HTERT RPE-1 (cell line): ENCODE results near the gene LPAR3.
"Not testable (repeated sequence)": the region's sequence is repeated elsewhere in the genome, so short reads cannot be mapped to it uniquely, and the experiment has no call there.

Experiments used
- in situ Hi-C: fragments of 300-500 bp; cut with MboI; formaldehyde crosslinking; loops from 4 replicates; pipeline ENCODE4 v1.14.3; 2020; ENCODE audit warnings: low sequenced_read_pairs

LPAR3 gene, protein sequence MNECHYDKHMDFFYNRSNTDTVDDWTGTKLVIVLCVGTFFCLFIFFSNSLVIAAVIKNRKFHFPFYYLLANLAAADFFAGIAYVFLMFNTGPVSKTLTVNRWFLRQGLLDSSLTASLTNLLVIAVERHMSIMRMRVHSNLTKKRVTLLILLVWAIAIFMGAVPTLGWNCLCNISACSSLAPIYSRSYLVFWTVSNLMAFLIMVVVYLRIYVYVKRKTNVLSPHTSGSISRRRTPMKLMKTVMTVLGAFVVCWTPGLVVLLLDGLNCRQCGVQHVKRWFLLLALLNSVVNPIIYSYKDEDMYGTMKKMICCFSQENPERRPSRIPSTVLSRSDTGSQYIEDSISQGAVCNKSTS

DNA sequence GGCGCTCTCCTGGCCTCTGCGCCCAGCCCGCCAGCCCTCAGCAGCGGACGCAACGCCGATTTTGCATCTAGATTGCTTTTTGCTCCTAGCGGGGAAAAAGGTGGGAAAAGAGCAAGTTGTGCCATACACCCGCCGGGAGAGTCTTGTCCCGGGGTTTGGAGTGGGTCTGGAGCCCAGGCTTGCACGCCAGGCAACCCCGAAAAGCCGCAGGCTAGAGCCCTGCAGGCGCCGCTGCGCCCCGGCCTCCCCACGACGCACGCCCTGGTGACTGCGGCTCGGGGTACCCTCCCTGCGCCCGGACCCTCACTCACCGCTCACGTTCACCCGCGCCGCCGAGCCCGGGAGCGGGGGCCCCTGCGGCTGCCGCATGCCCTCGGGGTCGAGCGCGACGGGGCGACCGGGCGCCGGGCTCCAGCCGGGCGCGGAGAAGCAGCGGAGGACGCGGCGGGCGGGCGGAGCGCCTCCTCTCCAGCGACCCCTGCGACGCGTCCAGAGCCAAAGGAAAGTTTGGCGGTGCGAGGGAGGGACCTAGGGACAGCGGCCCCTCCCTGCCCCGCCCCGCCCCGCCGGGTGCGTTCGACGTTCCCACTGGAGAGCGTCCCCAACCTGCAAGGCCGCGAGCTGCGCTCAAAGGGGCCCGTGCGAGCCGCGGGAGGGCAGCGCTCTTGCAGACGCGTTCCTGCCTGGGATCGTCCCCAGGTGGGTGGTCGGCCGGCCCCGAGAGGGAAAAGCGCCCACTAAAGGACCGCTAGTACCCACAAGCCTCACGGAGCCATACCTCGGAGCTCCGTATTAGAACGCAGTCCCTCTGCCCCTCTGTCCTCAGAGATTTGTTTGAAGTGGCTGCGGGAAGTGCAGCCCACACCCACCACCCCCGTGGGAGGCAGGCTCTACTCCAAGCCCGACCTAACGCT lies at the start of gene LPAR3:
TSS of gene LPAR3 (minus strand) at position 502 of the 914 bp plus-strand sequence. CDS start 27,086 bp downstream, outside the sequence.
- in situ Hi-C loops = no loop called here

DNA sequence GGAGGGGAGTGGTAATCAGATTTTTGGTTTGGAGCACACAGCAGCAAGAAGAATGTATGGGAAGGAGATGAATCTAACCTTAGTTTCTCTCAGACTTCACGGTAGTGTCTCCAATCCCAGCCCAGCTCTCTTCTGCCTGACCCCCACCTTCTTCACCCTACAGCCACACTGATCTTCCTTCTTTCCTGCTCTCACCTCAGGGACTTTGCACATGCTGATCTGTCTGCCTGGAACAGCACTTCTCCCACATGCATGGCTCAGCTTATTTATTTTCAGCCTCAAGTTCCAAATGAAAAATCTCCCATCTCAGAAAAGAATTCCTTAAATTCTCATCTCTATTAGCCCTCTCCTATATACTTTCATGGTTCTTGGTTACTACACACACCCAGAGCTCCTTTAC lies 48.8 kb upstream of the LPAR3 start:
- in situ Hi-C loops = no loop called here

DNA sequence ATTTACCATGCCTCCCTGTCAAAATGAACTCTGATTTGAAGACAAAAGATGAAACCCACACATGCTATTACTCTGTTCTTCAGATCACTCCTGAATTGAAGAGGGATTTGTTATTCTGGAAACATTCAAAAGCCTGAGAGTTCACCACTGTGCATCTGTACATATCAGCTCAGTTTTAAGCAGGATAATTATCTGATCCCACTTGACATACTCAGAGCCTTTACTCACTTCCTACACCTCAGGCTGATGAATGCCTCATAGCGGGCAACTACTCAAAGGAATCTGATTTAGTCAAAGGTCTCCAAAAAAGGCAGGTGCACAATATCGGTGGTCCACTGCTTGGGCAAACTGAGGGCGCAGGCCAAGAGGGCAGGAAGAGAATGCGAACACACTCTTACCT lies 47.5 kb upstream of the LPAR3 start:
- in situ Hi-C loops = no loop called here

DNA sequence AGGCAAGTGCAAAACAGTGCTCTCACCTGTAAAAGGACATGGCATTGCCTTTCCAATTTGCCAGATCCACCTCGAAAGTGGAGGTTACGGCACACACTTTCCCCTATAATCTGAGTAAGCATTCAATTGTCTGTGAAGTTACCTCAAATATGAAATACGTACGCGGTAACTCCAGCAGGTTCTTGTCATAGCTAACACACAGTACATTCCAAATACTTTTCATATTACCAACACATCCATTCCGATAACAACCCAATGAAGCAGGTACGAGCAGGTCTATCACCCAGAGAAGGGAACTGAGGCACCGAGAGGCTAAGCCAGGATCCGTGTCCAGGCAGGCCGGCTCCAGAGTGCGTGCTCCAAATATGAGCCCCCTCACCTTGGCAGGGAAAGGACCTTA lies 46.8 kb upstream of the LPAR3 start:
- in situ Hi-C loops = no loop called here

DNA sequence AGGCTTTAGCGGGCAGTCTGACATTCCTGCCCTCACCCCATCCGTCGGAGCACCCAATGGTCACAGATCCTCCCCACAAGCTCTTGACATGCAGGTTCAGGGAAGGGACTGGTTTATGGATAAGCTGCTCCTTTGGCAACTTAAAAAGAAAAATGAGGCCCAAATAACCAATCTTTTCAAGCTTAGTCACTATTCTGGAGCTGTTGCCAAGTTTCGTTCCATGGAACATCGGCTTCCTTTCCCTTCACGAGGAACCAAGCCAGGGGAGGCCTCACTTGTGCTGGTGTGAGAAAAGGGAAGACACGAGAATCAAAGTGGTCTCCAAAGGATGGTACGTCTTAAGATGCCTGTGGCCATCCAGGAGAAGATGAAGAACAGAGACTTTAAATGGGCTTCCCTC lies 46.1 kb upstream of the LPAR3 start:
- in situ Hi-C loops = no loop called here

DNA sequence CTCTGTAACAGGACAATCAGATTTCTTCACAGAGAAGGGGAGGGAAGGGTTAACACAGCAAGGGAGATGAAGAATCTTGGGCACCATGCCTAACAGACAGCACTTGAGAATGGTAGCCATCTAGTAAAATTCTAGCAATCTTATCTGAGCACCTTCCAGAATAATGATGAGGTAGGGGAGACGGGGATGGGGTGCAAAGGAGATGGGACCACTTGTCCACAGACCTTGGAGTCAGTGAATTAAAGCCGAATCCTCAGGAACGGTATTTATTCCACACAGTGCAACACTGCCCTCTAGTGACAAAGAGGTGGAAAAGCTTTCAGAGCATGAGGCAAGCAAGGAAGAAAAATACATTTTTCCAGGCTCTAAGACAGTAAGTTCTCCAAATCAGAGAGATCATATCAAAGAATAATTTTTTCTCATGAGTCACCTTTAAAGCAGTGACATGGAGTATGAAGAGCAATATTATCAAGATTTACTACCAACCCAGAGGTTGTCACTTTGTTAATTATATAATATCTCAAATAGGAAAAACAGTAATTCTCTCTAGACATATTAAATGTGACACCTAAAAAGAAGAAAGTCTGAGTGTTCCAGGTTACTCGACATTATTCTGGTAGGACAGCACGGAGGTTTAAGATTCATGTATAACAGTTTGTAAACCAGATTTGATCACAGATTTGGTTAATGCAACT lies 43.3 kb upstream of the LPAR3 start:
- in situ Hi-C loops = no loop called here

DNA sequence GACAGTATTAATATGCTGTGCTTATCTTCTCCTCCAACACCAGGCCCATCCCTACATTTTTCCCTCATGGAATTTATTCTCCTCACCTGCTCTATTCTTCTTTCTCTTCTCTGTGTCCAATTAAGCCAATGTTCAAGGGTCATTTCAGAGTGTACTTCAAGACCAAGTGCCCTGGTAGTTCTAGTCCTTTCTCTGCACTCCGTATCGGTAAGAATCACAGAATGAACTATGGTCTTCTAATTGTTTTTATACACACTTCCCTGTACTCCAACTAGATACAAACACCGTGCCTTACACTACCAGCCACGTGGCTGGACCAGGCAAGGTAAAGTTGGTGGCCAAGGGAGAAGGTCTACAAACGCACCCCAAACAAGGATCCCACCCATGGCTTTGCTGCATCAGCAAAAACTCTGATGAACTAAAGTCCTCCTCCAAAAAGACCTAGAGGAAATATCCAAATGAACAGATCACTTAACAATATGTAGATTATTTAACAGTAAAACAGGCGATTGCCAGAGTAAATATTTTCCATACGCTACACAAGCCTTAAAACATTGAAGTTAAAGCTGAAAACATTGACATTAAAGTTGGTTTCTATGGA lies 40.1 kb upstream of the LPAR3 start:
- in situ Hi-C loops = no loop called here

DNA sequence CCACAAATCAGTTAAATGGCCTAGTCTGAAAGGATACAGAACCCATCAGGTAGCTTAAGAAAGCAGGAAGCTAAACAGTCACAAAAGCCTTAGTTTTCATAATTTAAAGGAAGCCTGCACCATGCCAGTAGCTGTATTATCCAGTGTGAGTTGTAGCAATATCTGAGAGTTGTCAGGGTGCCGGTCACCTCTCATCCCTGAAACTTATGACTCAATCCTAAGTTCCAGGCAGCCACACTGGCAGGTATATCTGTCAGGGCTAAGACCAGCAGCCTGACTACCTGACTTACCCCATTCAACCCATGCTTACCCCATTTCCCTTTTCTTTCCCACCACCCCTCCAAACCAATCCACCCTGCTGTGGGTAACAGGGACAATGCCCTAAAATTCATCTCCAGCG lies 37.8 kb upstream of the LPAR3 start:
- in situ Hi-C loops = no loop called here

DNA sequence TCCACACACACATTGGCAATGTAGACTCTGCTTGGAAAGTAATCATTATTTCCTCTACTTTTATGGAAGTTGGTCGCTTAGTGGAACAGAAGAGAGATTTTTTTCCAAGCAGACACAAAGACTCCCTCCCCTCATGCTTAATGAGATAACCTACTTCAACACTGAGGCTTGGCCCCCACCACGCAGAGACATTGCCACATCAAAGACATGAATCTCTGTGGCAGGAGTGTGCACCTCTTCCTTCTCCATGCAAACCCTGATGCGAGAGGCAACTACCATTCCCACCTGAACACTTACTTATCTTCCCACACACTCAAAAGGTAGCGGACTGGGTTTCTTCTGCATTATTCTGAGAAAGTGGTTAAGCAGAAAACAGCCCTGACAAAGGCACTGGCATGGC lies 37.3 kb upstream of the LPAR3 start:
- in situ Hi-C loops = no loop called here

DNA sequence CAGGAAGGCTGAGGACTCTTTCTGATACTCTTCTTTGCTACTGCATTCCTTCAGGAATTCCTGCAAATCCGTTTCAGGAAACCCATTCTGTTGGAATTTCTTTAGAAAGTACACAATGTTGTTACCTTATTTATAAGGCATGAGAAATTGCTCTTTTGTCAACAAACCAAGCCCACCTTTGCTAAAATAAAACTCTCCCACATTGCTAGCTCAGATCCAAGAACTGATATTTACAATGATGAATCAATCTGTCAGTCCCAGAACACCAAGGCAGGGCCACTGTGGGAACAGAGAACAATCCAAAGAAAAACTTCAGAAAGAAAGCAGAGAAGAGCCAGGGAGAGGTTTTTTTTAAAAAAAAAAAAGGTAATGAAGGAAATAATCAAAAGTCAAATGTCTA lies 36.6 kb upstream of the LPAR3 start:
- in situ Hi-C loops = no loop called here

DNA sequence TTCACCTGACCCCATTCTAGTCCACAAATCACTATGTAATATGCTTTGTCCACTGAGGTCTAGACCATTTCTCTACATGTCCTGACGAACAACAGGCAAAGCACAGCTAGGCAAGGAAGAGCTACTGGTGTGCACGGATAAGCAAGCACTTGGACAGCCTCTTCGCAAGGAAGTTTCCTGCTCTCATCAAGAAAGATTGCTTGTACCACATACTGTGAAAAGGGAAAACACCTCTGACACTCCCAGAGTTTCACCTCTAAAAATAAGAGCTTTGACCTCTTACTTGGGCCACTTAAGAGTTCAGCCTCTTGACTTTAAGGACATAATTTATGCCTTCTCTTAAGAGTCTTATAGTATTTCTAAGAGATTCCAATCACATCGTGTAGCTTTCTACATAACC lies 36.0 kb upstream of the LPAR3 start:
- in situ Hi-C loops = no loop called here

DNA sequence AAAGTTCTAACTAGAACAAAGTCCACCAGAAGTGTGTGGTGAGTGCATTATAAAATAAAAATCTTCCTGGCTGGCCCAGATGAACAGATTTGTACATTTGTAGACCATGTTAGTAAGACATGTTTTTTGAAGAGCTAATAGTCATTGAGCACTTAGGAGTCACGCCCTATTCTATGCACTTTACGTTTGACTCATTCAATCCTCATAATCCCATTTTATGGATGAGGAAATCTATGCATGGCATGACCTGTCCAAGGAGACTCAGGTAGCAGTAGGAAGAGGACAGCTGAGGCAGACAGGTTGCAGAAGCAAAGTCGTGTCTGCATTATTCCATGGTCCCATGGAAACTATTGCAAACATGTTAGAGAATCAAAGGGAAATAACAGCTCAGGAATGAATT lies 30.3 kb upstream of the LPAR3 start:
- in situ Hi-C loops = no loop called here

DNA sequence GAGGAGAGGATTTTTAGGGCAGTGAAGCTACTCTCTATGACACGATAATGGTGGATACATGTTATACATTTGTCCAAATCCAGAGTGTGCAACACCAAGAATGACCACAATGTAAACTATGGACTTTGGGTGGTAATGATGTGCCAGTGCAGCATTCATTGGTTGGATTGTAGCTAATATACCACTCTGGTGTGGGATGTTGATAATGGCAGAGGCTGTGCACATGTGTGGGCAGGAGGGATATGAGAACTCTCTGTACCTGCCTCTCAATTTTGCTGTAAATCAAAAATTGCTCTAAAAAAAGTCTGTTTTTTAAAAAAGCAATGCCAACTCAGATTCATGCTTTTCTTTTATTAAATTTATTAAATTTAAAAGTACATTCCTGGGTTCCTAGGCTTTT lies 27.2 kb upstream of the LPAR3 start:
- in situ Hi-C loops = no loop called here

DNA sequence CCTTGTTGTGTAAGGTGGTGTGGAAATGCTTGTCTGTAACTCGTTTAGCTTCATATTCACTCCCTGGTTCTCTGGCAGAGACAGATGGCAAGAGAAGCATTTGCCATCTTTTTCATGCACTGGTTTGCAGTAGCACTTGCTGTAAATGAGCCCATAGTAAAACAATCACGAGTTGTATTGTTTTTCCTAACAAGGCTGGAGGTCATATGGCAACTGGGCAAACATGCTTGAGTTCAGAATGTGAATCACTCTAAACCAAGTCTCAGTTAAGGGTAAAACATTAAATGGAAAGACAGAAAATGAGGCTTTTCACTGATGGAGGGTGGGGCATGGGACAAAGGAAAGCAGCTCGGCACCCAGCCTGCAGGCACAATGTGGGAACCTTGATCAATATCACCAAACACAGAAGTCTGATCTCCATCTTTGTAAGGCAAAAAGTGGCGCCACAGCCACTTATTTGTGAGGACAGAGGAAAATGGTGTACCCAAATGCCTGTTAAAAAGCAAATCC lies 26.5 kb upstream of the LPAR3 start:
- in situ Hi-C loops = no loop called here

DNA sequence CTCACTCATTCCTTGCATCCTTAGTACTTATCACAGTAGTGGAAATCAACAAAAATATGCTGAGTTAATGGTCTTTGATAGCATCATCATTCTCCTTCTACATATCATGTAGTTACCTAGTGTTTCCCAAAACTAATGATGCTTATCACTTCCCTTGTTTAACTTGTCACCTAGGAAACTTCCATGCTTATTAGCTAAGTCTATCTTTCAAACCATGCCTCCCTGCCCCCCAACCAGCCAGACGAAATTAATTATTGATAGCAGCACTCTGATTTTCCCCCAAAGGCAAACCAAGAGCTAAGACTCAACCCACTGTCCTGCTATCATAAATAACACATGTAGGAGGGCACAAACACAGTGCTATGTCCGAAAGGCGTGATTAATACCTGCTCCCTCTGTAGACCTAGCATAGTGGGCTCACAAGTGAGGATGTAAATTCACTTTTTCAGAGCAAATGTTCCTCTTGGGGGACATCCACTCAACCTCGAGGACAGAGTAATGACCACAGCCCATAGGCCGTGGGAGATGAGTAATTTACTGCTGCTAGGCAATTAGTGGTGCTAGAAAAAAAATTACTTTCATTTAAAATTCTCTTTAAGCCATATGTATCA lies 25.8 kb upstream of the LPAR3 start:
- in situ Hi-C loops = no loop called here

DNA sequence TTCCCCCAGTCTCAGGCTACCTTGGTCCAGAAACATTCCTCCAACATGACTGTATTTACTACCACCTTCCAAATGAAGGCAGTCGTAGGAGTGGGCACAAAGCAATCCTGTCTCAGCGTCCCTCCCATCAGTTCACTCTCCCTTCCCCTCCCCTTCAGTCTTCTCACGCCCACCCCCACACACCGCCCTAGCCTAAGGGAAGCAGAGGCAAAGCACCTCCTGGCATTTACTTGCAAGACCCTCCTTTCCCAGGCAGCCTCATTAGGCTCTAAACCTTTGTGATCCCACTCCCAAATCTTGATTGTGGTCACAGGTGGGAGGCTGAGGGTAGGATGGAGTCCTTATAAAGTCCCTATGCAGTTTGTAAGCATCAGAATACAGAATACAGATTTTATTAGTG lies 23.9 kb upstream of the LPAR3 start:
- in situ Hi-C loops = no loop called here

DNA sequence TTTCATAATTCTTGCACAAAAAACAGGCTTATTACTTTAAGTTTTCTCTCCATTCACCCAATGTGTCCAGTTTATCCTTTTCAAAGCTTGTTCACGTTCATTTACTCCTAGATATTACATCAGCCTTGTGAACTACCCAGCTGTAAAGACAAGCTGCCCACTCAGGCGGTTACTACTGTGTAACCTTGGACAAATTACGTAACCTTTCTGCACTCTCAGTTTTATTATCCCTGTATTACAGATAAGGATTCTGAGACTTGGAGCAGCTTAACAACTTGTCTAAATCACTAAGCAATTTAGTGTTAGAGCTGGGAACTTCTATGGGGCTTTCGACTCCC lies 20.5 kb upstream of the LPAR3 start:
- in situ Hi-C loops = no loop called here

DNA sequence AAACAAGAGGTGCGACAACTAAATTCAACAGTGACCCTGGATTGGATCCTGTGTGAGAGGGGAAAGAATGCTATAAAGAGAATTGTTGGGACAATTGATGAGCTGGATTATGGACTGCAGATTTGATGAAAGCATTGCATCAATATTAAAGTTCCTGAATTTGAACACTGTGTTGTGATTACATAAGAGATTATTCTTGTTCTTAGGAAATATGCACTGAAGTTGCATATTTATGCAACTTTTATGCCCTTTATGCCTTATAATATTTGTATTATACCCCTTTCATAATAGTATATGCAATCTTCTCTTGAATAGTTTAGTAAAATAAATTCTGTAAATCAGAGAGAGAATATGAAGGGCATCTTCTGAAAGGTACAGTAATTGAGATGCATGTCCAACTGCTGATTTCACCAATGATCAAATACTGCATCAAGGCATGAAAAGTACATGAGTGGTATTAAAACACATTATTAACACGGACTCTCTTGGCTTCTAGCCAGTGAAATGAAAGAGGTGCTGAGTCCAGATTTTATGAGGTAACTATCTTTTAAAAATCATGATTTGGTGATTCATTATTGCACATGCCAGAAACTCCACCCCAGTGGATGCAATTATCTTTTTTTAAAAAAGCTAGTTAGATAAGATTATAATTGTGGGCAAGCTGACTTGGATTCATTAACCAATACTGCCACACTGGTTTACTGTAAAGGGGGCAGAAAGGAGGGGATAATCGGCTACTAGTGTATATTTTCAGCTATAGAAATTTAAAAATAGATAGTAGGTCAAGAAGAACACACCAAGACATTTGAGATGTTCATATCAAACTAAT lies 19.9 kb upstream of the LPAR3 start:
- in situ Hi-C loops = no loop called here

DNA sequence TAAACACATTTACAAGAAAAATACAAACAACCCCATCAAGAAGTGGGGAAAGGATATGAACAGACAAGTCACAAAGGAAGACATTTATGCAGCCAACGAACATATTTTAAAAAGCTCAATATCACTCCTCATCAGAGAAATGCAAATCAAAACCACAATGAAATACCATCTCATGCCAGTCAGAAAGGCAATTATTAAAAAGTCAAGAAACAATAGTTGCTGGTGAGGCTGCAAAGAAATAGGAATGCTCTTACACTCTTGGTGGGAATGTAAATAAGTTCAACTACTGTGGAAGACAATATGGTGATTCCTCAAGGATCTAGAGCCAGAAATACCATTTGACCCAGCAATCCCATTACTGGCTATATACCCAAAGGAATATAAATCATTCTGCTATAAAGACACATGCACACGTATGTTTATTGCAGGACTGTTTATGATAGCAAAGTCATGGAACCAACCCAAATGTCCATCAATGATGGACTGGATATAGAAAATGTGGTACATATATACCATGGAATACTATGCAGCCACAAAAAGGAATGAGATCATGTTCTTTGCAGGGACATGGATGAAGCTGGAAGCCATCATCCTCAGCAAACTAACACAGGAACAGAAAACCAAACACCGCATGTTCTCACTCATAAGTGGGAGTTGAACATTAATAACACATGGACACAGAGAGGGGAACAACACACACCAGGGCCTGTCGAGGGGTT lies 15.9 kb upstream of the LPAR3 start:
- in situ Hi-C loops = not testable (repeated sequence)
